ENCODE results near the gene AMPD3. TPM values are rescaled to one million over a fixed set of nuclear protein-coding genes. Genes with fewer than 3 reads are reported as not detected.
A peak's percentile ranks its signal among the peaks of the same experiment; 100 is the strongest.

The AMPD3 gene
- total RNA-seq, 1 donor from 2014 or later = 13.9 TPM

DNA sequence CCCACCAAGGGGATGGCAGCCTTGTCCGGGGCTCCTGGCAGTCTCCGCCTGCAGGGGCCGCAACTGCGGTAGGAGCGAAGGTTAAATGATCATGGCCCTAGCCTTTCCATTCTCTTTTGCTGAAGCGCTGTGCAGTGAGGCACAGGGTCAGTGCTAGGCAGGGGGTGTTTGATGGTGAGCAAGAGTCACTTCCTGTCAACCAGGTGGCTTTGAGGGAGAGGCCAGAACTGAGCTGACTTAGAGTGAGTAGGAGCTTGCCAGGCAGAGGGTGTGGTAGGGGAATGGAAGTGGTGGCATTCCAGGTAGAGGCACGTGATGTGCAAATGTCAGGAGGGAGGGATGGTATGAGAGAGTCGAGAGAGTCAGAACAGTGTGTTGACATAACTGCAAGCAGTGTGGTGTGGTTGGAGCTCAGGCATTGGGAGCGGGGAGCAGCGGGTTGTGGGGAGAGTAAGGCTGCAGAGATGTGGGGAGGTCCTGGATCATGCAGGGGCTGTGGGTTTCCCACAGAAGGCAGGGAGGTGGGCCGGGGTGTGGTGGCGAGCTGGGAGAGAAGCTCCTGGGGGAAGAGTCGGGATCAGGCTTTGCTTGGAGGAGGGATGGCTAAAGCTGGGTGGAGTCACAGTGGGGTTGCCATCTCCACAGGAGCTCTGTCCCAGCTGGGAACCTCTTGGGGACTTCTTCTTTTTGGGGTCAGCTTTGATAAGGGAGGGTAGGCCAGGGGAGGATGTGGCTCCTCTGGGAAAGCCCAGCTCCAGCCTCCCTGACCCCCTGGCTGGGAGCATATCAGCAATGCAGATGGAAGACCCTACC, 33.3 kb downstream of the AMPD3 start:
- intact Hi-C loops (cut with micrococcal nuclease) = no loop called here
- no peak overlapping the region for H3K4me3 Mint-ChIP-seq

DNA sequence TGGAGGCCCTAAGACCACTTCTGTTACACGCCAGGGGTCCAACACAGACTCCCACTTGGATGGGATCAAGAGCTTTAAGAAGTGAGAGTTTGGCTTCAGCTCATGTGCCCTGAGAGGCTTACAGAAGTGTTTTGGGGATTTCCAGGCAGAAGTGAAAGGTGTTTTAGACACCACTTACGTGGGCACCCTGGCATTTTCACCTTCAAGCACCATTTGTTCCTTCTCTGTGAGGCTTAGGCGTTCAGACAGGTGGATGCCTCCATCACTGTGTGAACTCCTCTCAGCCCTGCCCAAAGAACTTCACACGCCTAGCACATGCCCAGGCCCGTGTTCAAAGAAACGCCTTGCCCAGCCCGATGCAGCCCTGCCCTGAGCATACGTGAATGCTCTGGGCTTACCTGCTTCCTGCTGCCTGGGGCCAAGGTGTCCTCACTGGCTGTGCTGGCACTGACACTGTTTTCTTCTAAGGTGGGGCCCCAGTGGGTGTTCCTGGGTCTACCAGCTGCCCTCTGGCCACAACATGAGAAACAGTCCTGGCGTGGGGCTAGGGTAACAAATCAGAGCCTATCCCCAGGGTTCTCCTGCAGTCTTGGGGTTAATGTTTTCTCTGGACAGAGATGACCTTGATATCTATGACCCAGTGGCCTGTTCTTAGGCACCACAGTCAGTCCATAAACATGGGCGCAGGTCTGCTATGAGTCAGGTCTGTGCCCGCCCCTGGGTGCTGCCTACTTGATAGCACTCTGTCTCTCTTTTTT, 34.0 kb downstream of the AMPD3 start:
- Mint-ChIP-seq H3K4me1 (ENCODE audit: low read depth) (peaks cover 26% of the 10 kb centered on the region), H3K27me3 (ENCODE audit: insufficient read depth) (no peaks in the 10 kb centered on the region), H3K36me3 (ENCODE audit: low read depth) (peaks cover 29% of the 10 kb centered on the region), H3K4me3 (no peak overlapping the region), H3K9me3 (no peaks in the 10 kb centered on the region), H3K27ac (no peak overlapping the region)
- DNase-seq (ENCODE audit: low spot score) = no peak
- intact Hi-C loops (cut with micrococcal nuclease) = no loop called here

More for the DNA sequence above, 33.3 kb downstream of the AMPD3 start:
- DNase-seq (ENCODE audit: low spot score) = no peak
- Mint-ChIP-seq H3K27me3 (ENCODE audit: insufficient read depth) (no peaks in the 10 kb centered on the region), H3K36me3 (ENCODE audit: low read depth) (peaks cover 29% of the 10 kb centered on the region), H3K27ac (peak overlapping the region; percentile 62), H3K9me3 (no peaks in the 10 kb centered on the region), H3K4me1 (ENCODE audit: low read depth) (peaks cover 26% of the 10 kb centered on the region)

- H3K27ac Mint-ChIP-seq = no peak overlapping the region
- H3K4me1 Mint-ChIP-seq (ENCODE audit: low read depth) = peaks cover 26% of the 10 kb centered on the region
- no peak for DNase-seq (ENCODE audit: low spot score)
- H3K27me3 Mint-ChIP-seq (ENCODE audit: insufficient read depth) = no peaks in the 10 kb centered on the region
- no peaks in the 10 kb centered on the region for H3K9me3 Mint-ChIP-seq
- peaks cover 33% of the 10 kb centered on the region for H3K36me3 Mint-ChIP-seq (ENCODE audit: low read depth)
- H3K4me3 Mint-ChIP-seq = no peak overlapping the region
- intact Hi-C loops (cut with micrococcal nuclease) = no loop called here
These were observed 35.0 kb downstream of the AMPD3 start for GRCh38 chr11:10490032-10490397.

GRCh38 chr11:10490398-10491241, 35.6 kb downstream of the AMPD3 start:
- Mint-ChIP-seq H3K4me3 (no peak overlapping the region), H3K4me1 (ENCODE audit: low read depth) (peaks cover 26% of the 10 kb centered on the region), H3K9me3 (no peaks in the 10 kb centered on the region), H3K27me3 (ENCODE audit: insufficient read depth) (no peaks in the 10 kb centered on the region), H3K27ac (no peak overlapping the region), H3K36me3 (ENCODE audit: low read depth) (peaks cover 33% of the 10 kb centered on the region)
- no peak for DNase-seq (ENCODE audit: low spot score)
- intact Hi-C loops (cut with micrococcal nuclease) = no loop called here

GRCh38 chr11:10492084-10492483, 37.0 kb downstream of the AMPD3 start:
- Mint-ChIP-seq H3K36me3 (ENCODE audit: low read depth) (peaks cover 30% of the 10 kb centered on the region), H3K9me3 (no peaks in the 10 kb centered on the region), H3K4me1 (ENCODE audit: low read depth) (peaks cover 26% of the 10 kb centered on the region), H3K4me3 (no peak overlapping the region), H3K27ac (no peak overlapping the region), H3K27me3 (ENCODE audit: insufficient read depth) (no peaks in the 10 kb centered on the region)
- intact Hi-C loops (cut with micrococcal nuclease) = no loop called here
- DNase-seq (ENCODE audit: low spot score) = no peak

- intact Hi-C loops (cut with micrococcal nuclease) = no loop called here
- peaks cover 29% of the 10 kb centered on the region for H3K36me3 Mint-ChIP-seq (ENCODE audit: low read depth)
- peaks cover 19% of the 10 kb centered on the region for H3K4me1 Mint-ChIP-seq (ENCODE audit: low read depth)
- H3K27me3 Mint-ChIP-seq (ENCODE audit: insufficient read depth) = no peaks in the 10 kb centered on the region
- no peaks in the 10 kb centered on the region for H3K9me3 Mint-ChIP-seq
- no peak overlapping the region for H3K27ac Mint-ChIP-seq
- no peak overlapping the region for H3K4me3 Mint-ChIP-seq
- DNase-seq (ENCODE audit: low spot score) = no peak
These were observed 38.1 kb downstream of the AMPD3 start for GRCh38 chr11:10493041-10493663.

DNA sequence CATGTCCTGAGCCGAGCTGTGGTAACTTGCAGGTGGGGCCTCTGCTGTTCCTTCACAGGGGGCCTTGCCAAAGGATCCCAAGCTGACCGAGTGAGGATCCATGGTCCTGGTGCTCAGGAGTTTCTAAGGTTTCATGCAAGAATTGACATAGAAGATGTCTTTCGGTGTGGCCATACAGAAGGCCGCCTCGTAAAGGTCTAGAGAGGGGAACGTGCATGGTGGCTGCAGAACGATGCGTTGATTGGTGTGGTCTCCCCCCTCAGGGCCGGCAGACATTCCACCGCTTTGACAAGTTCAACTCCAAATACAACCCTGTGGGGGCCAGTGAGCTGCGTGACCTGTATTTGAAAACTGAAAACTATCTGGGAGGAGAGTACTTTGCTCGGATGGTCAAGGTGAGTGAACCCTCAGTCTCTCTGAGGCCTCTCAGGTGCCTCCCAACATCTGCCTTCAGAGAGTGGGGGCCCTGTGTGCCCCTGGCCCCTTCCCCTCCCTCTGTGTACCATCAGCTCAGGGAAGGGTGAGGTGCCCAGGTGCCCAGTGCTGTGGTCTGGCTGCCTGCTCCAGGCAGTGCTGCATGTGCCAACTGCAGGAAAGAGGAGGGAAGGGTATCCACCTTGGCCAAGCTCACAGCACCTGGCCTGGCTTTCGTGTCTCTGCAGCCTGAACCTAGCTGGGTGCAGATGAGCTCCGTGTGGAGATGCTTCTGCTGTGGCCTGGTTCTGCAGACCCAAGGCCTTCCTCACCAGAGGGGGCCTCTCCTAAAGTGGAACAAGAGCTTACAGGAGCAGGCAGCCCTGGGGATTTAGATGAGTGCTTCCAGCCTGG, 39.8 kb downstream of the AMPD3 start:
- intact Hi-C loops (cut with micrococcal nuclease) = no loop called here
- Mint-ChIP-seq H3K27ac (no peak overlapping the region), H3K4me1 (ENCODE audit: low read depth) (peaks cover 6% of the 10 kb centered on the region), H3K36me3 (ENCODE audit: low read depth) (peaks cover 28% of the 10 kb centered on the region), H3K27me3 (ENCODE audit: insufficient read depth) (no peaks in the 10 kb centered on the region), H3K4me3 (no peak overlapping the region), H3K9me3 (no peaks in the 10 kb centered on the region)
- DNase-seq (ENCODE audit: low spot score) = no peak

DNA sequence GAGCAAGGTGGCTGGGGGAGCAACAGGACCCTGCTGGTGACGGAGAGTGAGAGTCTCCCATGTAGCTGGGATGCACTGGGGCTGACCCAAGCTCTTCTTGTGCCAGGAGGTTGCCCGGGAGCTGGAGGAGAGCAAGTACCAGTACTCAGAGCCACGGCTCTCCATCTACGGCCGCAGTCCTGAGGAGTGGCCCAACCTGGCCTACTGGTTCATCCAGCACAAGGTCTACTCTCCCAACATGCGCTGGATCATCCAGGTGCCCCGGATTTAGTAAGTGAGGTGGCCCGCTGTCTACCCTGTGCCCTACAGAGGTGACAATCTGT, 40.4 kb downstream of the AMPD3 start:
- H3K4me1 Mint-ChIP-seq (ENCODE audit: low read depth) = peaks cover 4% of the 10 kb centered on the region
- no peaks in the 10 kb centered on the region for H3K9me3 Mint-ChIP-seq
- no peak for DNase-seq (ENCODE audit: low spot score)
- intact Hi-C loops (cut with micrococcal nuclease) = no loop called here
- no peak overlapping the region for H3K4me3 Mint-ChIP-seq
- no peak overlapping the region for H3K27ac Mint-ChIP-seq
- peaks cover 34% of the 10 kb centered on the region for H3K36me3 Mint-ChIP-seq (ENCODE audit: low read depth)
- no peaks in the 10 kb centered on the region for H3K27me3 Mint-ChIP-seq (ENCODE audit: insufficient read depth)

DNA sequence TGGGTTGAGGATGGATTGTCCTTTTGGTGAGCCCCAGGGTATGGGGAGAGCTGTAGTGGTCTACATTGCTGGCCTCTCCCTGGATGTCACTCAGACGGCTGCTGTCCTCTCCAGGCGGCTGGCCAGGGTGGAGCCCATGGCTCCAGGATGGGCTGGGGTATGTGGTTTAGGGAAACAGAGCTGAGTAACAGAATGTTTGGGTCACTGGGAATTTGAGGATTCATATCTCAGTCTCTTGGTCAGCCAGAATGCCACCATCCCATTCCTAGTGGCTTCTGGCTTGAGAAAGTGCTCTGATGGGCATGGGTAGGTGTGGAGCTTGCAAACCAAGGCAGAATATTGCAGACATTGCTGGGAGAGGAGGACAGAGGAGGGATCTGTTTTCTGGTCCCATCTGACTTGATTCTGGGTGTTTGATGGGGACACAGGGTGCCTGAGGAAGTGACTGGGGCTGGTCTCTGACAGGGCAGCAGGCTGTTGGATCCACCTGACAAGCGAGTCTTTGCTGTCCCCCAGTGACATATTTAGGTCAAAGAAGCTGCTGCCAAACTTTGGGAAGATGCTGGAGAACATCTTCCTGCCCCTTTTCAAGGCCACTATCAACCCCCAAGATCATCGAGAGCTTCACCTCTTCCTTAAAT, 41.4 kb downstream of the AMPD3 start:
- Mint-ChIP-seq H3K27ac (peak overlapping the region; percentile 26), H3K9me3 (no peaks in the 10 kb centered on the region)

DNA sequence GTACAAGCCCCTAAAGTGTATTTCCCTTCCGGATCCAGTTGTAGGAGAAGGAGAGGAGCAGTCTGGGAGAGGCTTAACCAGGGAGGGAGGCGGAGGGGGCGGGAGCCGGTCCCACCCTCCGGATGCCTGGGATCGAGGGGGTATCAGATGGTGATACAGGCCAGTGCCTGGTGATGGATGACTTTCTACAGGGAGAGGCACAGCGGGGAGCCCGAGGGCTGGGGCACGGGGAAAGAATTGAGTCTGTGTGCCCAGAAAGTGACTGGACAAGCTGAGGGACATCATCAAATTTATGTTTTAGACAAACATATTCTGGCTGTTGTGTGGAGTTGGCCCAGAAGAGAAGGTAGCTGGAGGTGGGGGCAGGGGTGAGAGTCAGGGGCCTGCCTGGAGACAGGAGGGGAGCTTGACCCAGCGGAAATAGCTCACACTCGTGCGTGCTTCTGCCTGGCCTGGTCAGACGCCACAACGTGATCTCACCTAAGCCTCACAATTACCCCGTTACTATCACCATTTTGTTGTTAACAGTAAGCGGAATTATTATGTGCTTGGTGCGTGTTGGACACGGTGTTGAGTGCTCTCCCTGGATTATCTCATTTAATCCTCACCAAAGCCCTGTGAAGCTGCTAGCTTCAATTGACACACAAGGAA, 42.4 kb downstream of the AMPD3 start:
- Mint-ChIP-seq H3K4me3 (no peak overlapping the region), H3K27ac (no peak overlapping the region), H3K4me1 (ENCODE audit: low read depth) (peaks cover 5% of the 10 kb centered on the region), H3K9me3 (no peaks in the 10 kb centered on the region), H3K27me3 (ENCODE audit: insufficient read depth) (no peaks in the 10 kb centered on the region), H3K36me3 (ENCODE audit: low read depth) (peaks cover 30% of the 10 kb centered on the region)
- DNase-seq (ENCODE audit: low spot score) = no peak
- intact Hi-C loops (cut with micrococcal nuclease) = no loop called here

More for the DNA sequence above, 41.4 kb downstream of the AMPD3 start:
- Mint-ChIP-seq H3K4me3 (no peak overlapping the region), H3K27me3 (ENCODE audit: insufficient read depth) (no peaks in the 10 kb centered on the region), H3K4me1 (ENCODE audit: low read depth) (peaks cover 5% of the 10 kb centered on the region), H3K36me3 (ENCODE audit: low read depth) (peaks cover 34% of the 10 kb centered on the region)
- intact Hi-C loops (cut with micrococcal nuclease) = no loop called here
- no peak for DNase-seq (ENCODE audit: low spot score)

DNA sequence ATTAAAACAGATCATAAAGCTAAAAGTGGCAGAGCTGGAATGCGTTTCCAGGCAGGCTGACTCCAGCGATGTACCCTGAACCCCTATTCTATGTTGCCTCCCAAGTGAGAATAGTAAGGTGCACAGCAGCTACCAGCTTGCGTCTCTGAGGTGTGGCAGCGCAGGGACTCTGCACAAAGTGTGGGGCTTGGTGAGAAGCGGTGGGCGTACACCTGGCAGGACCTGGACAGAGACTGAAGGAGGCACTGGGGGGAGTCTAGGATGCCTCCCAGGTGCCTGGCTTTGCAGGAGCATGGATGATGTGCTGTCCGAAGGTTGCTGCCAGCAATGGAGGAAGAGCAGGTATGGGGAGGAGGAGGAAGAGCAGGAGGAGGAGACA, 42.9 kb downstream of the AMPD3 start:
- DNase-seq (ENCODE audit: low spot score) = no peak
- intact Hi-C loops (cut with micrococcal nuclease) = no loop called here

More for the DNA sequence above, 42.9 kb downstream of the AMPD3 start:
- H3K9me3 Mint-ChIP-seq = no peaks in the 10 kb centered on the region
- no peak overlapping the region for H3K27ac Mint-ChIP-seq
- H3K4me1 Mint-ChIP-seq (ENCODE audit: low read depth) = peaks cover 5% of the 10 kb centered on the region
- H3K4me3 Mint-ChIP-seq = no peak overlapping the region
- H3K27me3 Mint-ChIP-seq (ENCODE audit: insufficient read depth) = no peaks in the 10 kb centered on the region
- H3K36me3 Mint-ChIP-seq (ENCODE audit: low read depth) = peaks cover 28% of the 10 kb centered on the region

Measured in activated T-helper 1 cell treated with anti-CD3 and anti-CD28 coated beads, Interleukin-12 subunit alpha, Interleukin-12 subunit beta, Interleukin-2, Interleukin-4 antibody, amounts not matched to agents 30 ng/mL and 10 ng/mL and 1 ng/mL, durations not matched to agents 14 hours and 24 hours and 36 hours (primary cell).